NB4 (cell line): ENCODE data around the gene FLOT1.

Source experiments
- DNase-seq: peaks from one replicate; pipeline ENCODE4 v3.0.0; 2010; ENCODE audit warnings: low read depth
- H3K4me3 ChIP-seq: one replicate; pipeline ENCODE4 v1.5.1; 2011; ENCODE audit warnings: mild to moderate bottlenecking, low read depth, low read length, moderate library complexity
- CTCF ChIP-seq: IDR thresholded peaks from one replicate; pipeline ENCODE4 v1.5.1; 2012; ENCODE audit warnings: low read depth, low read length
- MAX ChIP-seq: IDR thresholded peaks from 2 replicates; pipeline ENCODE4 v1.6.1; 2011; ENCODE audit warnings: low read depth, low read length
- MYC ChIP-seq: IDR thresholded peaks from 2 replicates; pipeline ENCODE4 v1.6.1; 2011; ENCODE audit warnings: low read depth, low read length
- POLR2A ChIP-seq: IDR thresholded peaks from 2 replicates; pipeline ENCODE4 v1.6.1; 2011; ENCODE audit warnings: mild to moderate bottlenecking; ENCODE audit not compliant: insufficient read length; ENCODE audit errors: extremely low read depth

The FLOT1 gene

GRCh38 chr6:30730601-30731435 is 11.7 kb downstream of the FLOT1 start:
- no peak overlapping the region for H3K4me3 ChIP-seq
- TF ChIP-seq CTCF (peak; percentile 61), MAX (no peak), POLR2A (no peak), MYC (no peak)
- peak; percentile 78 for DNase-seq

GRCh38 chr6:30727920-30728553 is 14.4 kb downstream of the FLOT1 start:
- no peak overlapping the region for H3K4me3 ChIP-seq
- TF ChIP-seq CTCF (no peak), POLR2A (no peak), MAX (no peak), MYC (no peak)
- peak; percentile 38 for DNase-seq

- TF ChIP-seq MAX (no peak), POLR2A (no peak), MYC (no peak), CTCF (no peak)
- H3K4me3 ChIP-seq, result no peak overlapping the region
- no peak for DNase-seq
These were observed 15.7 kb downstream of the FLOT1 start for GRCh38 chr6:30726506-30727413.

GRCh38 chr6:30725713-30726505 is 16.6 kb downstream of the FLOT1 start:
- DNase-seq, result peak; percentile 54
- H3K4me3 ChIP-seq, result no peak overlapping the region
- TF ChIP-seq MAX, result no peak
- TF ChIP-seq MYC, result no peak
- TF ChIP-seq POLR2A, result no peak
- no peak for TF ChIP-seq CTCF
